GM12864 (cell line): ENCODE data around the gene XIRP1.

ENCODE experiments used
- DNase-seq: peaks from one replicate; pipeline ENCODE4 v3.0.0-alpha.2; 2011; ENCODE audit warnings: low read depth
- H3K4me3 ChIP-seq: 2 replicates; pipeline ENCODE4 v1.5.1; 2011; ENCODE audit warnings: mild to moderate bottlenecking, low read depth, low read length, control low read depth
- CTCF ChIP-seq: IDR thresholded peaks from 2 replicates; pipeline ENCODE4 v1.5.1; 2011; ENCODE audit warnings: low read depth, mild to moderate bottlenecking, moderate library complexity, low read length, control low read depth, inconsistent platforms; ENCODE audit errors: missing control alignments

Gene XIRP1

GRCh38 chr3:39181408-39182335 lies 10.7 kb downstream of the XIRP1 start:
- TF ChIP-seq CTCF, result no peak
- H3K4me3 ChIP-seq, result no peak overlapping the region; the same call in 1 of the 2 replicates
- no peak for DNase-seq

GRCh38 chr3:39180546-39181346 lies 11.6 kb downstream of the XIRP1 start:
- peak; percentile 49 for DNase-seq
- H3K4me3 ChIP-seq, result peak overlapping the region; percentile 44
- TF ChIP-seq CTCF, result no peak

GRCh38 chr3:39180183-39180545 lies 12.2 kb downstream of the XIRP1 start:
- no peak for DNase-seq
- peak overlapping the region; percentile 27 for H3K4me3 ChIP-seq
- no peak for TF ChIP-seq CTCF

GRCh38 chr3:39178553-39178952 lies 13.8 kb downstream of the XIRP1 start:
- TF ChIP-seq CTCF, result no peak
- peak overlapping the region; percentile 67; the same call in 1 of the 2 replicates for H3K4me3 ChIP-seq
- no peak for DNase-seq

- H3K4me3 ChIP-seq, result peak overlapping the region; percentile 67
- peak; percentile 29 for DNase-seq
- TF ChIP-seq CTCF, result no peak
Observed at GRCh38 chr3:39177708-39178332, 14.6 kb downstream of the XIRP1 start.

GRCh38 chr3:39176025-39176714 lies 16.2 kb downstream of the XIRP1 start:
- no peak for TF ChIP-seq CTCF
- H3K4me3 ChIP-seq, result no peak overlapping the region

More at GRCh38 chr3:39176025-39176714, 16.2 kb downstream of the XIRP1 start:
- DNase-seq, result no peak
